HG03108 (cell line): ENCODE results near the gene RMND5A.

ENCODE experiments used
- ATAC-seq: cut with Tn5 transposase; IDR thresholded peaks from one replicate; pipeline ENCODE4 v1.9.1; 2021; ENCODE audit warnings: moderate library complexity; ENCODE audit not compliant: unreplicated experiment

RMND5A gene

GRCh38 chr2:86825036-86825692 is 105.1 kb downstream of the RMND5A start:
- no peak for ATAC-seq

- no peak for ATAC-seq
Observed at GRCh38 chr2:86825693-86826381, 105.7 kb downstream of the RMND5A start.

DNA sequence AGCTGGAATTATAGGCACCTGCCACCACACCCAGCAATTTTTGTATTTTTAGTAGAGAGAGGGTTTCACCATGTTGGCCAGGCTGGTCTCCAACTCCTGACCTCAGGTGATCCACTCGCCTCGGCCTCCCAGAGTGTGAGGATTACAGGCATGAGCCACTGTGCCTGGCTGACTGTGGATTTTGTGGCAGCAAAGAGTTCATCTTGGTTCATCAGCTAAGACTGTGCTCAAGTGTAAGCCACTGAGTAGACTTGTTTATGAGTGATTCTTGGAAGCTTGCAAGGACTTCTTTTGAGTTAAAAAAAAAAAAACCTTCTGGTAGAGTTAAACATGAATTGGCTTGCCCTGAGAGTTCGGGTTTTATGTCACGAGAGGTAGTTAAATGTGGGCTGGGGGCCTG is 106.9 kb downstream of the RMND5A start:
- ATAC-seq: no peak
